Vagina (tissue), 2 donors: Measurements from ENCODE around the gene FBXO34.

Source experiments
- POLR2AphosphoS5 ChIP-seq, 2 donors: sonication (generic); formaldehyde crosslinking; IDR thresholded peaks; one replicate each; pipeline ENCODE4 v1.9.0; 2017; ENCODE audit warnings: antibody characterized with exemption in 2 of 2, mild to moderate bottlenecking in 2 of 2, low read depth in 1 of 2; ENCODE audit not compliant: insufficient read depth in 1 of 2
- TF ChIP-seq, protein P1 (sequence below), 3 experiments: fragments of 450-650 bp in 2 of 3; fragments of 200-600 bp in 1 of 3; sonication (generic) in 1 of 3; IDR thresholded peaks; one replicate each; pipeline ENCODE4 v1.5.1; 2017 to 2019; ENCODE audit warnings: antibody characterized with exemption in 3 of 3, mild to moderate bottlenecking in 2 of 3, moderate library complexity in 2 of 3

DNA sequence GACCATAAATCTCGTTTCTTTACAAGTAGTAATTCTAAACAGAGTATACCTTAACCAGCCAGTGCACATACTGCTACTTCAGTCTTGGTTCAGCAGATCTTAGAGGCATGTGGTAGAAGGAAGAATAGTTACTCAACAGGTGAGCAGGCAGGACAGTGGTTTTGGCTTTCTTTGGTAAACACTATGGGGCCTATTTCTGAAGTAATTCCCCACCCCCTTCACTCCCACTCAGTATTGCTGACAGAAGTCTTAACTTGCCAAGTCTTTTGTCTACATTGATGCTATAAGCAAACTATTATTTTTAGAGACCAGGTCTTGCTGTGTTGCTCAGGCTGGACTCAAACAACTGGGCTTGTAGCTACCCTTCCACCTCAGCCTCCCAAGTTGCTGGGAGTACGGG lies 68.5 kb downstream of the FBXO34 start:
- TF ChIP-seq POLR2AphosphoS5 (IDR thresholded peaks at IDR 0.05; ENCODE audit: insufficient read depth in 1 of 2, low read depth in 1 of 2), result no peak
- TF ChIP-seq, protein P1, sequence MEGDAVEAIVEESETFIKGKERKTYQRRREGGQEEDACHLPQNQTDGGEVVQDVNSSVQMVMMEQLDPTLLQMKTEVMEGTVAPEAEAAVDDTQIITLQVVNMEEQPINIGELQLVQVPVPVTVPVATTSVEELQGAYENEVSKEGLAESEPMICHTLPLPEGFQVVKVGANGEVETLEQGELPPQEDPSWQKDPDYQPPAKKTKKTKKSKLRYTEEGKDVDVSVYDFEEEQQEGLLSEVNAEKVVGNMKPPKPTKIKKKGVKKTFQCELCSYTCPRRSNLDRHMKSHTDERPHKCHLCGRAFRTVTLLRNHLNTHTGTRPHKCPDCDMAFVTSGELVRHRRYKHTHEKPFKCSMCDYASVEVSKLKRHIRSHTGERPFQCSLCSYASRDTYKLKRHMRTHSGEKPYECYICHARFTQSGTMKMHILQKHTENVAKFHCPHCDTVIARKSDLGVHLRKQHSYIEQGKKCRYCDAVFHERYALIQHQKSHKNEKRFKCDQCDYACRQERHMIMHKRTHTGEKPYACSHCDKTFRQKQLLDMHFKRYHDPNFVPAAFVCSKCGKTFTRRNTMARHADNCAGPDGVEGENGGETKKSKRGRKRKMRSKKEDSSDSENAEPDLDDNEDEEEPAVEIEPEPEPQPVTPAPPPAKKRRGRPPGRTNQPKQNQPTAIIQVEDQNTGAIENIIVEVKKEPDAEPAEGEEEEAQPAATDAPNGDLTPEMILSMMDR (IDR thresholded peaks at IDR 0.05), result no peak
